ENCODE measurements around the gene GPC5.
"Not testable (repeated sequence)": the region's sequence is repeated elsewhere in the genome, so short reads cannot be mapped to it uniquely, and the experiment has no call there.

GPC5 gene

GRCh38 chr13:92265408-92265807 is 867.0 kb downstream of the GPC5 start:
- Histone ChIP-seq H3K4me2 (ENCODE audit: low read depth, low read length, poor library complexity, severe bottlenecking) (no peak overlapping the region), H3K79me2 (ENCODE audit: insufficient read depth, low read length) (no peaks in the 10 kb centered on the region), H3K9me3 (ENCODE audit: insufficient read depth, low read length) (no peaks in the 10 kb centered on the region), H3K36me3 (ENCODE audit: low read length) (no peaks in the 10 kb centered on the region), H3K4me3 (ENCODE audit: insufficient read depth, low read length, poor library complexity, severe bottlenecking) (no peak overlapping the region), H3K9ac (ENCODE audit: low read length) (no peak overlapping the region), H3K9me2 (replicated peaks; ENCODE audit: insufficient read depth, low read length) (no peaks in the 10 kb centered on the region), H3K27ac (ENCODE audit: low read depth, low read length) (no peak overlapping the region), H4K20me1 (ENCODE audit: low read depth, low read length) (no peaks in the 10 kb centered on the region), H3K27me3 (ENCODE audit: low read length) (no peaks in the 10 kb centered on the region), H3F3A (ENCODE audit: insufficient read depth) (no peaks in the 10 kb centered on the region), H2AFZ (ENCODE audit: low read depth, low read length, severe bottlenecking) (no peak overlapping the region)
- no peak for TF ChIP-seq EZH2phosphoT487 (conservative IDR thresholded peaks at IDR 0.05; ENCODE audit: low read length)
- TF ChIP-seq CTCF (IDR thresholded peaks at IDR 0.05; ENCODE audit: insufficient read depth, low read length, poor library complexity, severe bottlenecking), result no peak

- TF ChIP-seq CTCF (IDR thresholded peaks at IDR 0.05; ENCODE audit: insufficient read depth, low read length, poor library complexity, severe bottlenecking), result no peak
- H3K9me3 ChIP-seq (ENCODE audit: insufficient read depth, low read length), result no peaks in the 10 kb centered on the region
These were observed 872.6 kb downstream of the GPC5 start for GRCh38 chr13:92270990-92271389.

GRCh38 chr13:92272177-92272576 is 873.8 kb downstream of the GPC5 start:
- no peak overlapping the region for H3K27ac ChIP-seq (ENCODE audit: low read depth, low read length)
- H3K79me2 ChIP-seq (ENCODE audit: insufficient read depth, low read length), result no peaks in the 10 kb centered on the region
- H3K27me3 ChIP-seq (ENCODE audit: low read length), result no peaks in the 10 kb centered on the region

More at GRCh38 chr13:92270990-92271389, 872.6 kb downstream of the GPC5 start:
- no peak overlapping the region for H3K9ac ChIP-seq (ENCODE audit: low read length)
- no peaks in the 10 kb centered on the region for H3K27me3 ChIP-seq (ENCODE audit: low read length)
- no peak overlapping the region for H2AFZ ChIP-seq (ENCODE audit: low read depth, low read length, severe bottlenecking)
- no peak overlapping the region for H3K27ac ChIP-seq (ENCODE audit: low read depth, low read length)
- no peak overlapping the region for H3K4me2 ChIP-seq (ENCODE audit: low read depth, low read length, poor library complexity, severe bottlenecking)
- H4K20me1 ChIP-seq (ENCODE audit: low read depth, low read length), result no peaks in the 10 kb centered on the region
- no peaks in the 10 kb centered on the region for H3K36me3 ChIP-seq (ENCODE audit: low read length)
- no peak overlapping the region for H3K4me3 ChIP-seq (ENCODE audit: insufficient read depth, low read length, poor library complexity, severe bottlenecking)
- H3K9me2 ChIP-seq (replicated peaks; ENCODE audit: insufficient read depth, low read length), result no peaks in the 10 kb centered on the region
- no peaks in the 10 kb centered on the region for H3K79me2 ChIP-seq (ENCODE audit: insufficient read depth, low read length)
- no peaks in the 10 kb centered on the region for H3F3A ChIP-seq (ENCODE audit: insufficient read depth)

GRCh38 chr13:92280986-92281385 is 882.6 kb downstream of the GPC5 start:
- not testable (repeated sequence) for H2AFZ ChIP-seq (ENCODE audit: low read depth, low read length, severe bottlenecking); H3F3A ChIP-seq (ENCODE audit: insufficient read depth); H3K36me3 ChIP-seq (ENCODE audit: low read length); H3K9me3 ChIP-seq (ENCODE audit: insufficient read depth, low read length); H3K4me3 ChIP-seq (ENCODE audit: insufficient read depth, low read length, poor library complexity, severe bottlenecking); H3K9ac ChIP-seq (ENCODE audit: low read length); H3K4me2 ChIP-seq (ENCODE audit: low read depth, low read length, poor library complexity, severe bottlenecking); H4K20me1 ChIP-seq (ENCODE audit: low read depth, low read length); H3K79me2 ChIP-seq (ENCODE audit: insufficient read depth, low read length); H3K9me2 ChIP-seq (replicated peaks; ENCODE audit: insufficient read depth, low read length); H3K27me3 ChIP-seq (ENCODE audit: low read length); H3K27ac ChIP-seq (ENCODE audit: low read depth, low read length)

More at GRCh38 chr13:92272177-92272576, 873.8 kb downstream of the GPC5 start:
- Histone ChIP-seq H4K20me1 (ENCODE audit: low read depth, low read length) (no peaks in the 10 kb centered on the region), H3F3A (ENCODE audit: insufficient read depth) (no peaks in the 10 kb centered on the region), H2AFZ (ENCODE audit: low read depth, low read length, severe bottlenecking) (no peak overlapping the region), H3K9ac (ENCODE audit: low read length) (no peak overlapping the region), H3K36me3 (ENCODE audit: low read length) (no peaks in the 10 kb centered on the region), H3K4me2 (ENCODE audit: low read depth, low read length, poor library complexity, severe bottlenecking) (no peak overlapping the region), H3K4me3 (ENCODE audit: insufficient read depth, low read length, poor library complexity, severe bottlenecking) (no peak overlapping the region), H3K9me3 (ENCODE audit: insufficient read depth, low read length) (no peaks in the 10 kb centered on the region), H3K9me2 (replicated peaks; ENCODE audit: insufficient read depth, low read length) (no peaks in the 10 kb centered on the region)
- TF ChIP-seq CTCF (IDR thresholded peaks at IDR 0.05; ENCODE audit: insufficient read depth, low read length, poor library complexity, severe bottlenecking) (no peak), EZH2phosphoT487 (conservative IDR thresholded peaks at IDR 0.05; ENCODE audit: low read length) (no peak)

GRCh38 chr13:92290718-92291307 is 892.4 kb downstream of the GPC5 start:
- H3K9ac ChIP-seq (ENCODE audit: low read length); H3K9me2 ChIP-seq (replicated peaks; ENCODE audit: insufficient read depth, low read length); H4K20me1 ChIP-seq (ENCODE audit: low read depth, low read length); H3K27me3 ChIP-seq (ENCODE audit: low read length); H3K79me2 ChIP-seq (ENCODE audit: insufficient read depth, low read length); H3K36me3 ChIP-seq (ENCODE audit: low read length); H3K27ac ChIP-seq (ENCODE audit: low read depth, low read length); H3K9me3 ChIP-seq (ENCODE audit: insufficient read depth, low read length); H3F3A ChIP-seq (ENCODE audit: insufficient read depth); H3K4me3 ChIP-seq (ENCODE audit: insufficient read depth, low read length, poor library complexity, severe bottlenecking); H2AFZ ChIP-seq (ENCODE audit: low read depth, low read length, severe bottlenecking); H3K4me2 ChIP-seq (ENCODE audit: low read depth, low read length, poor library complexity, severe bottlenecking): not testable (repeated sequence)

GRCh38 chr13:92294533-92294932 is 896.1 kb downstream of the GPC5 start:
- H3K4me2 ChIP-seq (ENCODE audit: low read depth, low read length, poor library complexity, severe bottlenecking); H3K36me3 ChIP-seq (ENCODE audit: low read length); H3K9ac ChIP-seq (ENCODE audit: low read length); H3K27ac ChIP-seq (ENCODE audit: low read depth, low read length); H3K4me3 ChIP-seq (ENCODE audit: insufficient read depth, low read length, poor library complexity, severe bottlenecking); H3F3A ChIP-seq (ENCODE audit: insufficient read depth); H3K27me3 ChIP-seq (ENCODE audit: low read length); H3K9me3 ChIP-seq (ENCODE audit: insufficient read depth, low read length); H3K9me2 ChIP-seq (replicated peaks; ENCODE audit: insufficient read depth, low read length); H4K20me1 ChIP-seq (ENCODE audit: low read depth, low read length); H2AFZ ChIP-seq (ENCODE audit: low read depth, low read length, severe bottlenecking); H3K79me2 ChIP-seq (ENCODE audit: insufficient read depth, low read length): not testable (repeated sequence)

All from SU-DHL-6 (cell line).